K562 (cell line): ENCODE data around the gene PTGES3L. TPM values are rescaled to one million over a fixed set of nuclear protein-coding genes. Genes with fewer than 3 reads are reported as not detected.

ENCODE experiments used
- ATF1 ChIP-seq, 2 experiments: fragments of 450-650 bp in 1 of 2; IDR thresholded peaks; 2 replicates each; pipeline ENCODE4 v1.6.1; 2016; ENCODE audit warnings: missing compliant biosample characterization in 1 of 2, missing genetic modification characterization in 1 of 2
- CBX2 ChIP-seq: fragments of 200-600 bp; sonication (generic); IDR thresholded peaks from one replicate; pipeline ENCODE4 v1.6.1; 2012; ENCODE audit warnings: mild to moderate bottlenecking, low read length, inconsistent platforms; ENCODE audit not compliant: insufficient read depth, poor library complexity, severe bottlenecking
- FOXM1 ChIP-seq, 2 experiments: fragments of 450-650 bp in 1 of 2; sonication (generic) in 1 of 2; formaldehyde crosslinking in 1 of 2; IDR thresholded peaks; 2 replicates each; pipeline versions ENCODE4 v1.6.1 to v1.9.0; 2017 to 2022; ENCODE audit warnings: low read depth in 2 of 2, mild to moderate bottlenecking in 2 of 2, missing genetic modification reagents in 1 of 2, moderate library complexity in 1 of 2
- HBP1 ChIP-seq: fragments of 450-650 bp; formaldehyde crosslinking; IDR thresholded peaks from 2 replicates; pipeline ENCODE4 v1.4.0; 2022; ENCODE audit warnings: missing genetic modification characterization
- HMG20A ChIP-seq: fragments of 450-650 bp; formaldehyde crosslinking; conservative IDR thresholded peaks from 2 replicates; pipeline ENCODE4 v1.4.0; 2020; ENCODE audit warnings: mild to moderate bottlenecking, mixed read lengths
- MAFF ChIP-seq: IDR thresholded peaks from 2 replicates; pipeline ENCODE4 v1.6.1; 2012; ENCODE audit warnings: low read length, improper control_type of control experiment
- MAX ChIP-seq: sonication (generic); formaldehyde crosslinking; IDR thresholded peaks from 2 replicates; pipeline ENCODE4 v1.9.0; 2022; ENCODE audit warnings: mild to moderate bottlenecking, missing genetic modification reagents
- MYNN ChIP-seq, 2 experiments: sonication (generic); formaldehyde crosslinking in 1 of 2; IDR thresholded peaks; 2 replicates each; pipeline versions ENCODE4 v1.5.0 to v1.6.1; 2016 to 2020; ENCODE audit warnings: antibody characterized with exemption in 1 of 2, missing genetic modification reagents in 1 of 2
- PHF8 ChIP-seq: fragments of 200-600 bp; sonication (generic); IDR thresholded peaks from 2 replicates; pipeline ENCODE4 v1.6.1; 2012; ENCODE audit warnings: mixed run types, mild to moderate bottlenecking, inconsistent platforms, low read length, moderate library complexity, borderline replicate concordance
- SLC30A9 ChIP-seq: fragments of 250-450 bp; sonication (Bioruptor Pico); IDR thresholded peaks from 2 replicates; pipeline ENCODE4 v1.8.0; 2022; ENCODE audit warnings: mild to moderate bottlenecking, moderate library complexity
- SMAD1 ChIP-seq: fragments of 150-350 bp; IDR thresholded peaks from 2 replicates; pipeline ENCODE4 v1.6.1; 2014; ENCODE audit warnings: low read length, low read depth; ENCODE audit not compliant: partially characterized antibody
- TARDBP ChIP-seq: fragments of 450-650 bp; IDR thresholded peaks from 2 replicates; pipeline ENCODE4 v1.6.1; 2016
- WHSC1 ChIP-seq: IDR thresholded peaks from one replicate; pipeline ENCODE4 v1.6.1; 2012; ENCODE audit warnings: low read length, control low read depth, inconsistent platforms
- XRCC5 ChIP-seq: fragments of 200-400 bp; formaldehyde crosslinking; IDR thresholded peaks from 2 replicates; pipeline ENCODE4 v1.6.1; 2017; ENCODE audit warnings: low read depth, mild to moderate bottlenecking, low read length
- ZHX1 ChIP-seq: fragments of 150-350 bp; conservative IDR thresholded peaks from 2 replicates; pipeline ENCODE4 v1.6.1; 2014; ENCODE audit warnings: low read length
- ZKSCAN8 ChIP-seq: fragments of 200-800 bp; sonication (Bioruptor generic); IDR thresholded peaks from 2 replicates; pipeline ENCODE4 v1.6.1; 2016; ENCODE audit warnings: missing genetic modification characterization, missing compliant biosample characterization
- ZNF121 ChIP-seq: sonication (generic); formaldehyde crosslinking; conservative IDR thresholded peaks from 2 replicates; pipeline ENCODE4 v1.8.0; 2022; ENCODE audit warnings: missing genetic modification reagents
- ZNF263 ChIP-seq: sonication (generic); formaldehyde crosslinking; IDR thresholded peaks from 2 replicates; pipeline ENCODE4 v1.8.0; 2022; ENCODE audit warnings: mild to moderate bottlenecking, missing genetic modification reagents, borderline replicate concordance
- ZNF324 ChIP-seq: fragments of 250-450 bp; sonication (Bioruptor Pico); IDR thresholded peaks from 2 replicates; pipeline ENCODE4 v1.4.0; 2020; ENCODE audit warnings: mild to moderate bottlenecking
- ZNF695 ChIP-seq: fragments of 450-650 bp; formaldehyde crosslinking; IDR thresholded peaks from 2 replicates; pipeline ENCODE4 v1.4.0; 2020; ENCODE audit warnings: mild to moderate bottlenecking, moderate library complexity
- polyA plus RNA-seq, 8 experiments: library from polyadenylated mRNA; depleted of rRNA in 4 of 8; stranded (reverse) in 5 of 8; unstranded in 3 of 8; fragments of >200 nt; fragmentation: Nextera tagmentation in 2 of 8; fragmentation: Illumina TruSeq in 1 of 8; extraction: Ambion mirVana in 2 of 8; extraction: Trizol in 1 of 8; gene quantifications; 2 replicates each; pipeline versions ENCODE4 v1.2.1 to v1.2.3, GENCODE V29; 2011 to 2014; ENCODE audit warnings: inconsistent platforms in 1 of 8, missing spikeins in 1 of 8
- total RNA-seq, 7 experiments: library from RNA; depleted of rRNA in 6 of 7; stranded (reverse); fragments of >200 nt in 6 of 7; fragmentation: Illumina TruSeq in 2 of 7; extraction: Trizol in 2 of 7; gene quantifications; 2 replicates each; pipeline versions ENCODE4 v1.2.1 to v1.2.3, GENCODE V29; 2011 to 2021; ENCODE audit warnings: low replicate concordance in 1 of 7
- TF ChIP-seq, protein P1 (sequence below), 2 experiments: fragments of 200-800 bp in 1 of 2; sonication (Bioruptor generic) in 1 of 2; sonication (generic) in 1 of 2; formaldehyde crosslinking in 1 of 2; IDR thresholded peaks in 1 of 2; conservative IDR thresholded peaks in 1 of 2; 2 replicates each; pipeline versions ENCODE4 v1.5.0 to v1.6.1; 2016 to 2020; ENCODE audit warnings: missing compliant biosample characterization in 1 of 2, missing genetic modification characterization in 1 of 2, missing genetic modification reagents in 1 of 2

Gene PTGES3L
- total and polyA plus RNA-seq, 9 of the 15 experiments (the other 6 are each of a cell fraction or from before 2014, with no cell fraction given), result 6.0 to 16.0 (median 9.6) TPM

- 0 out of 2 replicates have a peak, but pooled peaks have one; percentile 31 for TF ChIP-seq FOXM1 (IDR thresholded peaks at IDR 0.05; ENCODE audit: low read depth)
- TF ChIP-seq FOXM1 (CRISPR knock-in tag; IDR thresholded peaks at IDR 0.05; ENCODE audit: low read depth), result no peak
- TF ChIP-seq ZNF324 (CRISPR knock-in tag), result no peak
- no peak for TF ChIP-seq HBP1
- no peak for TF ChIP-seq ZKSCAN8 (CRISPR knock-in tag)
- TF ChIP-seq ATF1 (CRISPR knock-in tag; IDR thresholded peaks at IDR 0.05), result no peak
- peak; percentile 51 for TF ChIP-seq ATF1 (tag; IDR thresholded peaks at IDR 0.05)
- TF ChIP-seq PHF8, result peak; percentile 34; the same call in 1 of the 2 replicates
- TF ChIP-seq ZNF121, result no peak
- TF ChIP-seq MAX, result no peak
- no peak for TF ChIP-seq SMAD1
- TF ChIP-seq CBX2, result no peak
- no peak for TF ChIP-seq WHSC1
- TF ChIP-seq, protein P1, sequence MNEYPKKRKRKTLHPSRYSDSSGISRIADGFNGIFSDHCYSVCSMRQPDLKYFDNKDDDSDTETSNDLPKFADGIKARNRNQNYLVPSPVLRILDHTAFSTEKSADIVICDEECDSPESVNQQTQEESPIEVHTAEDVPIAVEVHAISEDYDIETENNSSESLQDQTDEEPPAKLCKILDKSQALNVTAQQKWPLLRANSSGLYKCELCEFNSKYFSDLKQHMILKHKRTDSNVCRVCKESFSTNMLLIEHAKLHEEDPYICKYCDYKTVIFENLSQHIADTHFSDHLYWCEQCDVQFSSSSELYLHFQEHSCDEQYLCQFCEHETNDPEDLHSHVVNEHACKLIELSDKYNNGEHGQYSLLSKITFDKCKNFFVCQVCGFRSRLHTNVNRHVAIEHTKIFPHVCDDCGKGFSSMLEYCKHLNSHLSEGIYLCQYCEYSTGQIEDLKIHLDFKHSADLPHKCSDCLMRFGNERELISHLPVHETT (CRISPR knock-in tag; conservative IDR thresholded peaks at IDR 0.05 in 1 of 2, IDR thresholded peaks at IDR 0.05 in 1 of 2), result no peak; a peak in 1 of 4 replicates
- TF ChIP-seq XRCC5, result 0 out of 2 replicates have a peak, but pooled peaks have one; percentile 42
- TF ChIP-seq MYNN (IDR thresholded peaks at IDR 0.05), result no peak
- TF ChIP-seq MYNN (CRISPR knock-in tag; IDR thresholded peaks at IDR 0.05), result no peak
- TF ChIP-seq SLC30A9 (CRISPR knock-in tag), result no peak
- TF ChIP-seq ZHX1, result 0 out of 2 replicates have a peak, but pooled peaks have one; percentile 56
- TF ChIP-seq ZNF695 (CRISPR knock-in tag), result no peak
- TF ChIP-seq ZNF263 (CRISPR knock-in tag), result peak; percentile 76
- TF ChIP-seq MAFF, result peak; percentile 98
- 0 out of 2 replicates have a peak, but pooled peaks have one; percentile 37 for TF ChIP-seq TARDBP
- no peak for TF ChIP-seq HMG20A (CRISPR knock-in tag)
These were observed 51.0 kb downstream of the PTGES3L start (continued) for GRCh38 chr17:42928714-42929496.
